Measurements from ENCODE around the gene ATP13A3.

ATP13A3 gene

DNA sequence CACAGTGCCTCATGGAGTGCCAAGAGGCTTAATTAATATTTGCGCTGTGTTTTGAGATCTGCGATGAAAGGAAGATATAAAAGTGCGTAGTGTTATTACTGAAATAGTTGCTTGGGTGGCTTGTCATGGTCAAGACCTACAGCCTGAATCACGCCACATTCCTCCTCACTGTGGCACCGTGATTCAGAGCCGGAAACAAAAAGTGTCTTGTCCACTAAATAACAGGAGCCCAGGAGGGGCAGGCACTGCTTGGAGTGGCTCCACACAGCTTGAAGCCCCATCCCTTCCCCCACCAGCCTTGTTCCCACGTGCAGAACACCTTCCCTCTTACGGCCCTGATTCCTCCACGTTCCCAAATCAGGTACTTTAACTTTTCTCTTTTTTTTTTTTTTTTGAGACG, 116.0 kb downstream of the ATP13A3 start:
- no peak overlapping the region for H3K23ac ChIP-seq (ENCODE audit: low read depth, low read length, poor library complexity)
- H3K14ac ChIP-seq (ENCODE audit: low read length): no peak overlapping the region
- no peak for DNase-seq (ENCODE audit: low spot score)
- H2AFZ ChIP-seq (ENCODE audit: low read length): no peak overlapping the region
- H2BK5ac ChIP-seq (ENCODE audit: low read length): no peak overlapping the region
- H4K91ac ChIP-seq (ENCODE audit: low read depth, low read length, poor library complexity): no peak overlapping the region
- no peak overlapping the region for H3K27ac ChIP-seq (replicated peaks; ENCODE audit: low read length)
- no peak overlapping the region for H2BK12ac ChIP-seq (ENCODE audit: low read length)
- H2AK5ac ChIP-seq (ENCODE audit: low read depth, low read length): peak overlapping the region; percentile 17
- no peak overlapping the region for H3K9ac ChIP-seq (ENCODE audit: low read depth, low read length, poor library complexity)
- peak overlapping the region; percentile 7 for H3K18ac ChIP-seq (ENCODE audit: low read length)
- H3K79me1 ChIP-seq (ENCODE audit: low read depth, low read length): no peaks in the 10 kb centered on the region
- H2BK120ac ChIP-seq (ENCODE audit: low read depth, low read length): no peak overlapping the region
- no peak overlapping the region for H3K4me2 ChIP-seq (ENCODE audit: insufficient read depth, low read length, poor library complexity, severe bottlenecking)
- H2BK15ac ChIP-seq (ENCODE audit: low read length): peak overlapping the region; percentile 42
- H3K36me3 ChIP-seq (replicated peaks in 1 of 2; ENCODE audit: control insufficient read depth in 2 of 2, insufficient read depth in 2 of 2, low read length in 2 of 2): no peaks in the 10 kb centered on the region
- peaks cover 0 to 57% (median 3%) of the 10 kb centered on the region in 3 experiments for H3K27me3 ChIP-seq (ENCODE audit: control insufficient read depth in 3 of 3, insufficient read depth in 3 of 3, low read depth in 1 of 3, low read length in 3 of 3)
- no peak overlapping the region for H3K4ac ChIP-seq (ENCODE audit: low read length)
- peaks cover 6 to 23% of the 10 kb centered on the region in 2 donors for H3K4me1 ChIP-seq (ENCODE audit: control insufficient read depth in 2 of 2, insufficient read depth in 1 of 2, low read depth in 1 of 2, low read length in 2 of 2)
- H3K9me3 ChIP-seq (replicated peaks in 1 of 2; ENCODE audit: control insufficient read depth in 2 of 2, insufficient read depth in 1 of 2, low read depth in 1 of 2, low read length in 2 of 2): no peaks in the 10 kb centered on the region
- H4K8ac ChIP-seq (ENCODE audit: low read depth, low read length): no peak overlapping the region
- no peak overlapping the region for H3K4me3 ChIP-seq (ENCODE audit: low read length in 2 of 2)
- WGBS, 2 donors (ENCODE audit: extremely low coverage in 2 of 2, insufficient read length in 2 of 2, insufficient replicate concordance in 1 of 2): no CpG with 5 or more reads among the region's 10 CpGs

DNA sequence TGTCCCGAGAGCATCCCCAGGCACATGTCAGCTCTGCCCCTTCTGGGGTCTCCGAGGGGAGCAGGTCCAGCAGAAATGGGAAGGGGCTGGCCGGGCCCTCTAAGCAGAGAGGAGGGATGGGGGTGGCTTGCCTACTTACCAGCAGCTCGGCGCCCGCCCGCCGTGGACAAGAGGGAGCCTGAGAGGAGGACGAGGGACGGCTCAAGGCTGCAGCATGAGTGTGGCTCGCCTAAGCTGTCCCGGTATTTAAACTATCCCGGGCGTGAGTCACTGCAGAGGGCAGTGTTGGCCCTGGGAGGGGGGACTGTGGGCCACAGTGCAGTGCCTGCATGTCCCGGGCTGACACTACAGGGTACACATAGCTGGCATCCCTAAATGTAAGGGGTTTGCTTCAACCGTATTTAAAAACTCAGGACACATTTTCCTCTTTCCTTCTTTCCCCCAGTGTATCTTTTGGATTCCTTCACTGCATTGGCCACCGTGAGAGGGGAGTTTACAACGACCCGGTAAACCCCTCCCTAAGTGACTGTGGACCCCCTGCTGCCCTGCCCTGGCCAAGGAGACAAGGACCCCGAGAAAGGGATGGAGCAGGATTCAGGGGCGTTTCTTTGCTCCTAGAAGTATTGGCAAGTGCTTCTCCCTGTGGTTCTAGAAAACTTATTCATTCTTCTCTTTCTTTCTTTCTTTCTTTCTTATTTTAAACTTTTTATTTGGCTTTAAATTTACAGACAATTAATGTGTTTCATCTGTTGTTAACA, 117.1 kb downstream of the ATP13A3 start, which contains the start of gene LRRC15:
Gene LRRC15, minus strand, starts transcription at position 222 of the 758 bp plus-strand sequence. CDS start 8,700 bp downstream, outside the sequence.
- H3K36me3 ChIP-seq (replicated peaks in 1 of 2; ENCODE audit: control insufficient read depth in 2 of 2, insufficient read depth in 2 of 2, low read length in 2 of 2): no peaks in the 10 kb centered on the region
- H3K9me3 ChIP-seq (replicated peaks in 1 of 2; ENCODE audit: control insufficient read depth in 2 of 2, insufficient read depth in 1 of 2, low read depth in 1 of 2, low read length in 2 of 2): no peaks in the 10 kb centered on the region
- peak within 1 kb of the TSS; percentile 33 for H3K9ac ChIP-seq (ENCODE audit: low read depth, low read length, poor library complexity)
- peak within 1 kb of the TSS; percentile 90 for H2BK15ac ChIP-seq (ENCODE audit: low read length)
- peak within 1 kb of the TSS; percentile 65 for H3K14ac ChIP-seq (ENCODE audit: low read length)
- H3K4ac ChIP-seq (ENCODE audit: low read length): peak within 1 kb of the TSS; percentile 46
- WGBS, 2 donors (ENCODE audit: extremely low coverage in 2 of 2, insufficient read length in 2 of 2, insufficient replicate concordance in 1 of 2): no CpG with 5 or more reads among the region's 21 CpGs
- peak within 1 kb of the TSS; percentile 76 for H2AK5ac ChIP-seq (ENCODE audit: low read depth, low read length)
- no peaks in the 10 kb centered on the region for H3K79me1 ChIP-seq (ENCODE audit: low read depth, low read length)
- H2BK120ac ChIP-seq (ENCODE audit: low read depth, low read length): peak within 1 kb of the TSS; percentile 69
- H4K8ac ChIP-seq (ENCODE audit: low read depth, low read length): no peak within 1 kb of the TSS
- no peak within 1 kb of the TSS for H3K4me3 ChIP-seq (ENCODE audit: low read length in 2 of 2)
- DNase-seq (ENCODE audit: low spot score): peak; percentile 41
- H4K91ac ChIP-seq (ENCODE audit: low read depth, low read length, poor library complexity): no peak within 1 kb of the TSS
- peaks cover 0 to 63% (median 3%) of the 10 kb centered on the region in 3 experiments for H3K27me3 ChIP-seq (ENCODE audit: control insufficient read depth in 3 of 3, insufficient read depth in 3 of 3, low read depth in 1 of 3, low read length in 3 of 3)
- H2BK12ac ChIP-seq (ENCODE audit: low read length): peak within 1 kb of the TSS; percentile 63
- H3K4me1 ChIP-seq (ENCODE audit: control insufficient read depth in 2 of 2, insufficient read depth in 1 of 2, low read depth in 1 of 2, low read length in 2 of 2): peaks cover 4 to 23% of the 10 kb centered on the region in 2 donors
- peak within 1 kb of the TSS; percentile 19 for H2AFZ ChIP-seq (ENCODE audit: low read length)
- peak within 1 kb of the TSS; percentile 76 for H3K18ac ChIP-seq (ENCODE audit: low read length)
- peak within 1 kb of the TSS; percentile 62 for H3K23ac ChIP-seq (ENCODE audit: low read depth, low read length, poor library complexity)
- H3K4me2 ChIP-seq (ENCODE audit: insufficient read depth, low read length, poor library complexity, severe bottlenecking): no peak within 1 kb of the TSS
- peak within 1 kb of the TSS; percentile 93 for H2BK5ac ChIP-seq (ENCODE audit: low read length)
- H3K27ac ChIP-seq (replicated peaks; ENCODE audit: low read length): no peak within 1 kb of the TSS

DNA sequence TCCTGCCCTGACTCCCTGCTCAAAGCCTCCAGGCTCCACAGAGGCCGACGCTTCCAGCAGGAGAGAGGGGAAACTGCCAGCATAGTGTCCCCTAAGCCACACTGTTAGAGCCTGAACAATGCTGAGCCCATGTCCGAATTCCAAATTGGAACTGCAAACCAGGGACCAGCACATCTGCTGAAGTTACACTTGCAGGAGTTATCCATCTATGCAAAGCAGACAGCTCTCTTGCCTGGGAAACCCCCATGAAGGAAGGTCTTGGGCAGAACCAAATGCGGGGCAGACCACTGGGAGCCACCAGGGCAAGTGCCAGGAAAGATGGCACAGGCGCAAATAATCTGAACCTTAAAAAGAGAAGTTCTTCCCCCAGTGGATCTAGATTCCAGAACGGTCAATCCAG, 117.9 kb downstream of the ATP13A3 start:
- H3K9ac ChIP-seq (ENCODE audit: low read depth, low read length, poor library complexity): no peak overlapping the region
- no peaks in the 10 kb centered on the region for H3K79me1 ChIP-seq (ENCODE audit: low read depth, low read length)
- no CpG with 5 or more reads among the region's 6 CpGs for WGBS, 2 donors (ENCODE audit: extremely low coverage in 2 of 2, insufficient read length in 2 of 2, insufficient replicate concordance in 1 of 2)
- H3K4ac ChIP-seq (ENCODE audit: low read length): no peak overlapping the region
- no peak overlapping the region for H2AFZ ChIP-seq (ENCODE audit: low read length)
- H3K36me3 ChIP-seq (replicated peaks in 1 of 2; ENCODE audit: control insufficient read depth in 2 of 2, insufficient read depth in 2 of 2, low read length in 2 of 2): no peaks in the 10 kb centered on the region
- H3K14ac ChIP-seq (ENCODE audit: low read length): peak overlapping the region; percentile 65
- peak overlapping the region; percentile 90 for H2BK15ac ChIP-seq (ENCODE audit: low read length)
- peaks cover 0 to 71% (median 3%) of the 10 kb centered on the region in 3 experiments for H3K27me3 ChIP-seq (ENCODE audit: control insufficient read depth in 3 of 3, insufficient read depth in 3 of 3, low read depth in 1 of 3, low read length in 3 of 3)
- H3K27ac ChIP-seq (replicated peaks; ENCODE audit: low read length): no peak overlapping the region
- H3K4me1 ChIP-seq (ENCODE audit: control insufficient read depth in 2 of 2, insufficient read depth in 1 of 2, low read depth in 1 of 2, low read length in 2 of 2): peaks cover 9 to 26% of the 10 kb centered on the region in 2 donors
- H2AK5ac ChIP-seq (ENCODE audit: low read depth, low read length): peak overlapping the region; percentile 76
- H2BK120ac ChIP-seq (ENCODE audit: low read depth, low read length): peak overlapping the region; percentile 69
- H4K8ac ChIP-seq (ENCODE audit: low read depth, low read length): no peak overlapping the region
- no peak overlapping the region for H4K91ac ChIP-seq (ENCODE audit: low read depth, low read length, poor library complexity)
- H2BK5ac ChIP-seq (ENCODE audit: low read length): peak overlapping the region; percentile 93
- H3K23ac ChIP-seq (ENCODE audit: low read depth, low read length, poor library complexity): peak overlapping the region; percentile 62
- no peak overlapping the region for H3K4me3 ChIP-seq (ENCODE audit: low read length in 2 of 2)
- H2BK12ac ChIP-seq (ENCODE audit: low read length): peak overlapping the region; percentile 43
- H3K9me3 ChIP-seq (replicated peaks in 1 of 2; ENCODE audit: control insufficient read depth in 2 of 2, insufficient read depth in 1 of 2, low read depth in 1 of 2, low read length in 2 of 2): no peaks in the 10 kb centered on the region
- H3K4me2 ChIP-seq (ENCODE audit: insufficient read depth, low read length, poor library complexity, severe bottlenecking): no peak overlapping the region
- no peak for DNase-seq (ENCODE audit: low spot score)
- H3K18ac ChIP-seq (ENCODE audit: low read length): no peak overlapping the region

All from neuronal stem cell (in vitro differentiated cells).